Keratinocyte (primary cell): ENCODE measurements around the gene DNAH12. TPM values are rescaled to one million over a fixed set of nuclear protein-coding genes. Genes with fewer than 3 reads are reported as not detected.

Experiments used
- DNase-seq: peaks from one replicate; pipeline ENCODE4 v3.0.0-alpha.2; 2011; ENCODE audit warnings: low read depth, missing footprints, low spot score
- FAIRE-seq: peaks from 2 replicates; lab custom pipeline; 2011; peaks lifted over from hg19 to GRCh38; lab: Jason Lieb, UNC
- H2AFZ ChIP-seq: 2 replicates; pipeline ENCODE4 v1.6.0; 2012; ENCODE audit warnings: low read length, control low read depth, inconsistent platforms; ENCODE audit not compliant: control insufficient read depth
- H3K27ac ChIP-seq: 2 replicates; pipeline ENCODE4 v1.5.1; 2011; ENCODE audit warnings: low read length; ENCODE audit not compliant: control insufficient read depth, insufficient read depth
- H3K27me3 ChIP-seq: 3 replicates; pipeline ENCODE4 v1.6.0; 2011; ENCODE audit warnings: low read length; ENCODE audit not compliant: control insufficient read depth, insufficient read depth; ENCODE audit errors: extremely low read depth
- H3K36me3 ChIP-seq, 2 experiments: 2 replicates in 1 of 2; 3 replicates in 1 of 2; pipeline ENCODE4 v1.5.1; 2011; ENCODE audit warnings: low read length in 2 of 2, mild to moderate bottlenecking in 1 of 2; ENCODE audit not compliant: control insufficient read depth in 2 of 2, insufficient read depth in 2 of 2; ENCODE audit errors: extremely low read depth in 1 of 2
- H3K4me1 ChIP-seq: 3 replicates; pipeline ENCODE4 v1.5.1; 2011; ENCODE audit warnings: low read length; ENCODE audit not compliant: control insufficient read depth, insufficient read depth; ENCODE audit errors: extremely low read depth
- H3K4me2 ChIP-seq: 3 replicates; pipeline ENCODE4 v1.6.0; 2011; ENCODE audit warnings: low read depth, low read length; ENCODE audit not compliant: control insufficient read depth, insufficient read depth; ENCODE audit errors: extremely low read depth
- H3K4me3 ChIP-seq, 3 experiments: fragments of 200-600 bp in 1 of 3; sonication (generic) in 1 of 3; 2 replicates in 2 of 3; 3 replicates in 1 of 3; pipeline ENCODE4 v1.5.1; 2011 to 2016; ENCODE audit warnings: low read length in 3 of 3, mild to moderate bottlenecking in 3 of 3, control low read depth in 2 of 3, inconsistent platforms in 1 of 3, low read depth in 1 of 3, mixed read lengths in 1 of 3, mixed run types in 1 of 3, moderate library complexity in 1 of 3; ENCODE audit not compliant: control insufficient read depth in 2 of 3, insufficient read depth in 2 of 3; ENCODE audit errors: extremely low read depth in 1 of 3
- H3K79me2 ChIP-seq: 2 replicates; pipeline ENCODE4 v1.6.0; 2012; ENCODE audit warnings: low read length; ENCODE audit not compliant: control insufficient read depth, insufficient read depth
- H3K9ac ChIP-seq: 3 replicates; pipeline ENCODE4 v1.6.0; 2011; ENCODE audit warnings: low read length; ENCODE audit not compliant: control insufficient read depth, insufficient read depth; ENCODE audit errors: extremely low read depth
- H3K9me1 ChIP-seq: 3 replicates; pipeline ENCODE4 v1.6.0; 2011; ENCODE audit warnings: low read length; ENCODE audit not compliant: control insufficient read depth, insufficient read depth; ENCODE audit errors: extremely low read depth
- H3K9me3 ChIP-seq: 2 replicates; pipeline ENCODE4 v1.5.1; 2012; ENCODE audit warnings: low read depth, low read length; ENCODE audit not compliant: control insufficient read depth
- H4K20me1 ChIP-seq: 3 replicates; pipeline ENCODE4 v1.6.0; 2011; ENCODE audit warnings: low read length; ENCODE audit not compliant: control insufficient read depth, insufficient read depth; ENCODE audit errors: extremely low read depth
- CTCF ChIP-seq, 3 experiments: IDR thresholded peaks in 1 of 3; conservative IDR thresholded peaks in 1 of 3; optimal IDR thresholded peaks in 1 of 3; 2 replicates in 2 of 3; 3 replicates in 1 of 3; pipeline versions ENCODE3 to v1.5.1; 2011; ENCODE audit warnings: low read length in 3 of 3, mild to moderate bottlenecking in 3 of 3, moderate library complexity in 2 of 3, control low read depth in 1 of 3, inconsistent platforms in 1 of 3; ENCODE audit not compliant: insufficient read depth in 2 of 3; ENCODE audit errors: extremely low read depth in 1 of 3
- EZH2 ChIP-seq: IDR thresholded peaks from one replicate; pipeline ENCODE4 v1.6.1; 2012; ENCODE audit warnings: inconsistent platforms, mild to moderate bottlenecking, low read length, moderate library complexity
- dilution Hi-C: fragments of 300-500 bp; cut with MboI; formaldehyde crosslinking; loops from one replicate; pipeline ENCODE4 v1.7.0; 2020; ENCODE audit warnings: low sequenced_read_pairs; ENCODE audit not compliant: extremely low pct_ligation_motif_present
- polyA plus RNA-seq, 5 experiments: library from polyadenylated mRNA; depleted of rRNA in 3 of 5; stranded (reverse) in 3 of 5; stranded (forward) in 1 of 5; unstranded in 1 of 5; fragments of >200 nt; gene quantifications; 1 replicate in 1 of 5; 2 replicates in 3 of 5; 3 replicates in 1 of 5; pipeline versions ENCODE4 v1.2.1 to v1.2.3, GENCODE V29; 2011 to 2012; ENCODE audit warnings: missing spikeins in 2 of 5, low read depth in 1 of 5, low replicate concordance in 1 of 5

DNAH12 gene
- polyA plus RNA-seq, 1 donor (not counting 4 experiments of a cell fraction or from before 2014, with no cell fraction given): not detected

GRCh38 chr3:57538465-57538864 lies 5.7 kb downstream of the DNAH12 start:
- no peak overlapping the region for H3K4me2 ChIP-seq
- H3K4me3 ChIP-seq: no peak overlapping the region
- H3K27me3 ChIP-seq: no peaks in the 10 kb centered on the region
- H3K79me2 ChIP-seq: no peaks in the 10 kb centered on the region
- TF ChIP-seq EZH2: no peak
- TF ChIP-seq CTCF (optimal IDR thresholded peaks at IDR 0.05 in 1 of 3, IDR thresholded peaks at IDR 0.05 in 1 of 3, conservative IDR thresholded peaks at IDR 0.05 in 1 of 3; ENCODE audit: extremely low read depth in 1 of 3, insufficient read depth in 2 of 3, low read length in 3 of 3): no peak
- dilution Hi-C loops: no loop called here
- no peak overlapping the region for H2AFZ ChIP-seq
- H3K27ac ChIP-seq: no peak overlapping the region
- no peaks in the 10 kb centered on the region for H3K36me3 ChIP-seq
- no peak for FAIRE-seq
- H3K9ac ChIP-seq: no peak overlapping the region
- H3K9me1 ChIP-seq: no peaks in the 10 kb centered on the region
- H3K4me1 ChIP-seq: no peaks in the 10 kb centered on the region
- H4K20me1 ChIP-seq: no peaks in the 10 kb centered on the region
- no peak for DNase-seq
- no peaks in the 10 kb centered on the region for H3K9me3 ChIP-seq

GRCh38 chr3:57530071-57530608 lies 14.0 kb downstream of the DNAH12 start:
- Histone ChIP-seq H3K9me1 (no peaks in the 10 kb centered on the region), H3K27ac (no peak overlapping the region), H3K79me2 (no peaks in the 10 kb centered on the region), H3K9ac (no peak overlapping the region), H2AFZ (no peak overlapping the region), H3K27me3 (no peaks in the 10 kb centered on the region), H3K4me1 (no peaks in the 10 kb centered on the region), H3K4me2 (no peak overlapping the region), H3K36me3 (no peaks in the 10 kb centered on the region), H3K4me3 (no peak overlapping the region), H3K9me3 (no peaks in the 10 kb centered on the region), H4K20me1 (no peaks in the 10 kb centered on the region)
- TF ChIP-seq CTCF (optimal IDR thresholded peaks at IDR 0.05 in 1 of 3, IDR thresholded peaks at IDR 0.05 in 1 of 3, conservative IDR thresholded peaks at IDR 0.05 in 1 of 3; ENCODE audit: extremely low read depth in 1 of 3, insufficient read depth in 2 of 3, low read length in 3 of 3): no peak
- TF ChIP-seq EZH2: no peak
- dilution Hi-C loops: no loop called here
- DNase-seq (no peak), FAIRE-seq (no peak)
